ENCODE results near the gene DEGS1.

The DEGS1 gene

DNA sequence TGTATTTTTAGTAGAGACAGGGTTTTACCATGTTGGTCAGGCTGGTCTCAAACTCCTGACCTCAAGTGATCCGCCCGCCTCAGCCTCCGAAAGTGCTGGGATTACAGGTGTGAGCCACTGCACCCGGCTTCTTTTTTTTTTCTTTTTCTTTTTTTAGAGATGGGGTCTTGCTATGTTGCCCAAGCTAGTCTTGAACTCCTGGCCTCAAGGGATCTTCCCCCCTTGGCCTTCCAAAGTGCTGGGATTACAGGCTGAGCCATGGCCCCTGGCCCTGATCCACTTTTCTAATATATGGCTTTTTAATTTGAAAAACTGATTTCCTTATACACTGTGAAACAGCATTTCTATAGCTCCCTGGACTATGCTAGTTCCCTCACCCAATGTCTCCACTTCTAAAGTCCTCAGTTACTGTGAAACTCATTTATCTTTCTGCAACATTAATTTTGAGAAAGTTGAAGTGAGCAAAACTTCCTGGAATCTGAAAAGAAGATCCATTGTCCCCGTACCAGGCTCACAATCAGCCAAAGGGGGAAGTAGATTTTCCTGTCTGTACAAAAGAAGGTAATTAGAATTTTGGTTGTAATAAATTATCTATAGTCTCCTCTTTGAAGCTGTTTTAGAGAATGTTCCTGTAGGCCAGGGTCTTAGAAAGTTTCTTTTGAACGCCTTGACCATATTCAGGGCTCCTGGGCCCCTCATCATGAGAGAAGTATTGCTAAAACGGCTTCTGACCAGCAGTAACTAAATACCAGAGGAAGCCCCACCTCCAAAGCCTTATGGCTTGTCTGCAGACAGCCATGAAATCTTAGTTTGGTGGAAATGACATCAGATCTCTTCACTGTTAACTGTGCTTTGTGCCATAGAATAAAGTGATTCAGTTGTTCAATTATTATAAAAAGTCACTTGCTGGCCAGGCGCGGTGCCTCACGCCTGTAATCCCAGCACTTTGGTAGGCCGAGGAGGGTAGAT lies 34.9 kb downstream of the DEGS1 start:
- DNase-seq = no peak

DNA sequence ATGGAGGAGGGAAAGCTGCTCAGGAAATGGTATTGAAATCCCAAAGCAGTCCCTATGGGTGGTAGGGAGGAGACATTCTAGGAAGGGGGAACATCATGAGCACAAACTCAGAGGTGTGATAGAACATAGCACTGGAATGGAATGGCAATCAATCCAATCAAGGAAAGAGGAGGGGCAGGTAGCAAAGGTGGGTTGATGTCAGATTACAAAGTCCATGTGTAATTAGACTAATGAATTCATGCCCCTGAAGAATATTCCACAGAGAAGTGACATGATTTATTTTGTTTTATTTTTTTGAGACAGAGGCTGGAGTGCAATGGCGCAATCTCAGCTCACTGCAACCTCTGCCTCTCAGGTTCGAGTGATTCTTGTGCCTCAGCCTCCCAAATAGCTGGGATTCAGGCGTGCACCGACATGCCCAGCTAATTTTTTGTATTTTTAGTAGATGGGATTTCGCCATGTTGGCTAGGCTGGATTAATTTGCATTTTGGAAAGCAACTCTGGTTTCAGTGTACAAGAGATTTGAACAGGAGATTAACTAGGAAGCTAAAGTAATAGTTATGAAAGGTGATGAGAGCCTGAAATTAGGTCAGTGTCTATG lies 36.1 kb downstream of the DEGS1 start:
- DNase-seq = no peak

DNA sequence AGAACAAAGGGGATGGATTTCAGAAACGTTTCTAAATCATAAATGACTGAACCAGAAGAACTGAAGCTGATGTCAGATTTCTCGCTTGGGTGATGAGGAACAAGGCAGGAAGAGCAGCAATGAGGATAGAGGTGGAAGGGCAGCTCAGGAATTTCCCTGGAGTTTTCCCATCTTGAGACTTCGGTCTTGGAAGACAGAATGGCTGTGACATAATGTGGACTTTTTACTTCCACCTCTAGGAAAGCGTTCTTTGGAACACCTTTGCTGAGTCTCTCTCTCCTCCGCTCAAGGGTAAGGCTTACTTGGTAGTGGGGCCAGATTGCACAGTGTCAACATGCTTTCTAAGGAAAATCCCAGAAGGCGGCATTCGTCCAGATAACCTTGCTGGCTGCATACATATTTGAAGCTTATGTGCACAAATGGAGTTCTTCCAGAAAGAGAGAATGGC lies 36.6 kb downstream of the DEGS1 start:
- no peak for DNase-seq

GRCh38 chr1:224223819-224224714 lies 41.0 kb downstream of the DEGS1 start:
- DNase-seq = no peak

DNA sequence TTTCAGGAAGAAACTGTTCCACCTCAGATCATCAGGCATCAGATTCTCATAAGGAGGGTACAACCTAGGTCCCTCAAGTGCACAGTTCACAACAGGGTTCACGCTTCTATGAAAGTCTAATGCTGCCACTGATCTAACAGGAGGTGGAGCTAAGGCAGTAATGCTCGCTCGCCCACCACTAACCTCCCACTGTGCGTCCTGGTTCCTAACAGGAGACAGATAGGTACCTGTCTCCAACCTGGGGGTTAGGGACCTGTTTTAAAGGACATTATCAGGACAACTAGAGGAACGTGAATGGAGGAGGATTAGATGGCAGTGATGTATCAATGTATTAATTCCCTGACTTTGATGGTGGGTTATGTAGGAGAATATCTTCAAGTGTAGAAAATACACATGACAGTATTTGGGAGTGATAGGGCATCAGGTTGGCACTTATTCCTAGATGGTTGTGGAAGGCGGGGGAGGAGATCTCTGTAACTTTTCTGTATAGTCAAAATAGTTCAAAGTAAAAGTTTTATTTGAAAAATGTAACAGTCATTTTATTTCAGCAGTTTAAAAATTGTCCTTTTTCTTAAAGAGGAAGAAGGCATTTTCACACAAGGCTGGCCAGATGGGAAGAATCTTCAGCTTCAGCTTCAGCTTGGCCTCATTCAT lies 43.9 kb downstream of the DEGS1 start:
- DNase-seq = no peak

DNA sequence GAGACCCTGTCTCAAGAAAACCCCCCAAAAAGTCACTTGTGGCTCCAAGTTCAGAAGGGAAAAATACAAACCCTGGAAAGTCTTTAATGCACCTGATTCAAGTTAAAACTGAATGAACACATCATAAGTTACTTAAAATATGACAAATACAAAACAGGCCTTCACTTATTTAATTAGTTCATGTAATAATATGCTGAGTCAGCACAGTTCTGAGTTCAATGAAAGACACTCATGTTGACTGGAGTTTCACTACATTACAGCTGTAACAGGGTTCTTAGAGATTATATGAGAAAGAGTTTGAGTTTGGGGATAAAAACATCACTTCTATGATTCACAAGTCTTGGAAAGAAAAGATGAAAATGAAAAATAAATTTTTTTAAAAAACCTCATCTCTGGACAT lies 51.0 kb downstream of the DEGS1 start:
- no peak for DNase-seq

DNA sequence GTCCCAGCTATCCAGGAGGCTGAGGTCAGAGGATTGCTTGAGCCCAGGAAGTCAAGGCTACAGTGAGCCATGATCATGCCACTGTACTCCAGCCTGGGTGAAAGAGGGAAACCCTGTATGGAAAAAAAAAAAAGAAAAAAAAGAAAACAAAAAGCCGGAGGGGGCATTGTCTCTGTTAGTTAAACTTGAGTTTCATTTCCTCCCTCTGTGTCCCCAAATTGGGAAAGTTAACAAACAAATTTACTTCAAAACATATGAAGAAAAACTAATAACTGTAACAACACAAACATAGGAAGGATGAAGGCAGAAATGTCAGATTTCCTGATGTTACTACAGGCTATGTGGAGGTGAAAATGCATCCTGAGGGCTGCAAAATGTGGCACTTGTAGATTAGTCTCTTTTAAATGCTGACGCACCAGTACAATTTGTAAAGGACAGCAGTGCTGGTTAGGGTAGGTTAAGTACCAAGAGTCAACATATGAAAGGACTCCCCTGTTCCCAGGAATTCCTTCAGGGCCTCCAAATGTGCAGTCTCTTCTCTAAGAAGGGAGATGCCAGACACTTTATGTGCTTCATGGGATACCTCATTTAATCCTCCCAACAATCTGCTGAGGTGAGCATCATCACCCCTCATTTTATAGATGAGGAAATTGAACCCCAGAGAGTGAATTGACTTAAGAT lies 52.9 kb downstream of the DEGS1 start:
- DNase-seq = no peak

DNA sequence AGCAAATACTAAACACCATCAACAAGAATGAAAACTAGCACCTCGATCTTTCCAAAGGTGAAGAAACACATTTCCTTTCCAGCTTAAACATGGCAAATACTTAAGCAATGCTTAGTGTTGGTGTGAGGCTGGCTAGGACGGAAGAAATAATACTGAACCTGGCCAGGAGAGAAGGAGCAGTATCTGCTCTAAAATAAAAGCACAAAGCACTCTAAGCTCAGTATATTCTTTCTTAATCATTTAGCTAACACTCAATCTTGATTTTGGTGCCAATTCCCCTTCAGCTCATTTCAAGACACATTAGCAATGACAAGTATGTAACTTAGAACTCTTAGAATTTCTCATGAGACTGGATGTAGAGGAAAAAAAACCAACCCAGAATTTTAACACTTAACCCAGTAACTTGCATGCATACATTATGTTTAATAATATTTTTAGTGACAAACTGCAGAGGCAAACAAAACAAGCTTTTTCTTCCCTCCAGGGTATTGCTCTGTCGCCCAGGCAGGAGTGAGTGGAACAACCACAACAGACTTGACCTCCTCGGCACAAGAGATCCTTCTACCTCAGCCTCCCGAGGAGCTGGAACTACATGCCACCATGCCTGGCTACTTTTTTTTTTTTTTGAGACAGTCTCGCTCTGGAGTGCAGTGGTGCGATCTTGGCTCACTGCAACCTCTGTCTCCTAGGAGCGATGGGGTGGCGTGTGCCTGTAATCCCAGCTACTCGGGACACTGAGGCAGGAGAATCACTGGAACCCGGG lies 54.3 kb downstream of the DEGS1 start:
- DNase-seq = no peak

- DNase-seq = no peak
Measured at GRCh38 chr1:224238212-224238611, 55.2 kb downstream of the DEGS1 start.

- no peak for DNase-seq
Measured at GRCh38 chr1:224238756-224239155, 55.7 kb downstream of the DEGS1 start.
